K562 (cell line): ENCODE data around the gene KCNJ14. TPM values are rescaled to one million over a fixed set of nuclear protein-coding genes. Genes with fewer than 3 reads are reported as not detected.
A peak's percentile ranks its signal among the peaks of the same experiment; 100 is the strongest.

Experiments used
- ATAC-seq: fragments of 200-7000 bp; cut with Tn5 transposase; 3 replicates; pipeline ENCODE4 v1.9.1; 2020; ENCODE audit warnings: moderate library complexity
- BruUV-seq: library from RNA; stranded (reverse); fragments of 400-500 nt; replicated peaks from 2 replicates; lab custom pipeline; 2021; lab: Mats Ljungman, UMichigan
- CTCF ChIA-PET: fragments of 300-600 bp; formaldehyde crosslinking; extraction: SDS; loops from one replicate; lab custom pipeline; 2021; ENCODE audit warnings: low intra/inter-chr PET ratio; lab: Yijun Ruan, JAX
- POLR2A ChIA-PET: fragments of 300-600, 350-650 bp; sonication (Branson Sonifier 250); formaldehyde crosslinking; extraction: SDS; loops from one replicate; lab custom pipeline; 2021; ENCODE audit warnings: antibody characterized with exemption, inconsistent platforms; lab: Yijun Ruan, JAX
- DNase-seq, 4 experiments: peaks; one replicate each; pipeline versions ENCODE4 v3.0.0 to v3.0.0-alpha.2; 2011 to 2018; ENCODE audit warnings: low spot score in 3 of 4, mixed read lengths in 3 of 4; ENCODE audit errors: extremely low read depth in 1 of 4
- FAIRE-seq: peaks from 2 replicates; lab custom pipeline; 2011; peaks lifted over from hg19 to GRCh38; lab: Jason Lieb, UNC
- H2AFZ ChIP-seq: 2 replicates; pipeline ENCODE4 v1.6.0; 2011; ENCODE audit warnings: low read depth, low read length, control low read depth, inconsistent platforms
- H3K27ac ChIP-seq: fragments of 200-600 bp; 3 replicates; pipeline ENCODE4 v1.8.0; 2011; ENCODE audit warnings: low read depth, mild to moderate bottlenecking, control low read depth, inconsistent platforms, low read length, moderate library complexity, mixed read lengths; ENCODE audit errors: extremely low read depth
- H3K27me3 ChIP-seq, 2 experiments: fragments of 300-600 bp in 1 of 2; 2 replicates in 1 of 2; 3 replicates in 1 of 2; pipeline versions ENCODE4 v1.6.0 to v1.8.0; 2011; ENCODE audit warnings: inconsistent platforms in 2 of 2, low read length in 2 of 2, mild to moderate bottlenecking in 1 of 2, mixed read lengths in 1 of 2, moderate library complexity in 1 of 2; ENCODE audit not compliant: control insufficient read depth in 2 of 2, insufficient read depth in 2 of 2
- H3K36me3 ChIP-seq: fragments of 300-600 bp; 3 replicates; pipeline ENCODE4 v1.8.0; 2011; ENCODE audit warnings: mild to moderate bottlenecking, low read length, inconsistent platforms; ENCODE audit not compliant: control insufficient read depth, insufficient read depth
- H3K4me1 ChIP-seq, 2 experiments: fragments of 200-600 bp in 1 of 2; replicated peaks in 1 of 2; 2 replicates in 1 of 2; 3 replicates in 1 of 2; pipeline versions ENCODE4 v1.5.1 to v1.8.0; 2011; ENCODE audit warnings: inconsistent platforms in 2 of 2, low read length in 2 of 2, mild to moderate bottlenecking in 1 of 2, mixed read lengths in 1 of 2, moderate library complexity in 1 of 2; ENCODE audit not compliant: control insufficient read depth in 2 of 2, insufficient read depth in 2 of 2
- H3K4me2 ChIP-seq: 2 replicates; pipeline ENCODE4 v1.6.1; 2011; ENCODE audit warnings: low read length, control low read depth, inconsistent platforms, mixed read lengths; ENCODE audit not compliant: insufficient read depth
- H3K4me3 ChIP-seq: fragments of 200-600 bp; sonication (generic), shearing (Covaris generic); 2 replicates; pipeline ENCODE4 v1.5.1; 2016; ENCODE audit warnings: control low read depth, inconsistent platforms
- H3K79me2 ChIP-seq: fragments of 200-600 bp; 3 replicates; pipeline ENCODE4 v1.8.0; 2011; ENCODE audit warnings: low read length, inconsistent platforms; ENCODE audit not compliant: control insufficient read depth, insufficient read depth
- H3K9ac ChIP-seq, 2 experiments: 2 replicates each; pipeline versions ENCODE4 v1.6.0 to v1.6.1; 2011; ENCODE audit warnings: low read depth in 2 of 2, low read length in 2 of 2, control low read depth in 1 of 2, inconsistent platforms in 1 of 2, mild to moderate bottlenecking in 1 of 2, mixed read lengths in 1 of 2; ENCODE audit not compliant: insufficient read depth in 1 of 2
- H3K9me1 ChIP-seq: one replicate; pipeline ENCODE4 v1.6.0; 2011; ENCODE audit warnings: inconsistent platforms, mild to moderate bottlenecking, low read length, moderate library complexity; ENCODE audit not compliant: control insufficient read depth, insufficient read depth
- H3K9me3 ChIP-seq: replicated peaks from 2 replicates; pipeline ENCODE4 v1.5.1; 2011; ENCODE audit warnings: low read depth, low read length, inconsistent platforms; ENCODE audit not compliant: control insufficient read depth, insufficient read depth
- H4K20me1 ChIP-seq: replicated peaks from 2 replicates; pipeline ENCODE4 v1.6.1; 2011; ENCODE audit warnings: low read length, inconsistent platforms, mixed read lengths; ENCODE audit not compliant: control insufficient read depth, insufficient read depth
- ARHGAP35 ChIP-seq: fragments of 450-650 bp; IDR thresholded peaks from 2 replicates; pipeline ENCODE4 v1.6.1; 2018; ENCODE audit not compliant: partially characterized antibody
- CBFB ChIP-seq: sonication (generic); formaldehyde crosslinking; IDR thresholded peaks from 2 replicates; pipeline ENCODE4 v1.4.0; 2020; ENCODE audit warnings: mild to moderate bottlenecking, missing genetic modification reagents
- CEBPB ChIP-seq: fragments of 450-650 bp; IDR thresholded peaks from 2 replicates; pipeline ENCODE4 v1.6.1; 2016; ENCODE audit warnings: missing genetic modification characterization, missing compliant biosample characterization
- GABPB1 ChIP-seq: sonication (generic); formaldehyde crosslinking; IDR thresholded peaks from 2 replicates; pipeline ENCODE4 v1.8.0; 2022; ENCODE audit warnings: mild to moderate bottlenecking, missing genetic modification reagents
- MLLT1 ChIP-seq, 2 experiments: fragments of 450-650 bp; IDR thresholded peaks; 2 replicates each; pipeline ENCODE4 v1.6.1; 2016
- PHF20 ChIP-seq: fragments of 450-650 bp; IDR thresholded peaks from 2 replicates; pipeline ENCODE4 v1.6.1; 2018; ENCODE audit not compliant: partially characterized antibody
- TAL1 ChIP-seq: fragments of 450-650 bp; IDR thresholded peaks from 2 replicates; pipeline ENCODE4 v1.6.1; 2016; ENCODE audit warnings: mild to moderate bottlenecking
- TOE1 ChIP-seq, 2 experiments: fragments of 450-650 bp in 1 of 2; sonication (generic) in 1 of 2; formaldehyde crosslinking in 1 of 2; IDR thresholded peaks; 2 replicates each; pipeline versions ENCODE4 v1.7.1 to v1.8.0; 2016 to 2022; ENCODE audit warnings: borderline replicate concordance in 2 of 2, mild to moderate bottlenecking in 2 of 2, antibody characterized with exemption in 1 of 2, inconsistent platforms in 1 of 2, low read depth in 1 of 2, missing genetic modification reagents in 1 of 2, moderate library complexity in 1 of 2
- ZC3H4 ChIP-seq: sonication (generic); formaldehyde crosslinking; IDR thresholded peaks from 2 replicates; pipeline ENCODE4 v1.9.0; 2021; ENCODE audit warnings: missing genetic modification reagents, borderline replicate concordance
- ZNF785 ChIP-seq: fragments of 250-450 bp; sonication (Bioruptor Pico); IDR thresholded peaks from 2 replicates; pipeline ENCODE4 v1.4.0; 2020; ENCODE audit warnings: mild to moderate bottlenecking
- WGBS: fragments of 100-300 bp; shearing (Covaris generic); methylation state at CpG from one replicate; pipeline ENCODE4 v1.1.6; 2016; ENCODE audit warnings: low coverage, mixed read lengths; ENCODE audit not compliant: insufficient coverage; ENCODE audit errors: missing lambda C conversion rate; 5-methylcytosine and 5-hydroxymethylcytosine counted together
- in situ Hi-C: fragments of 300-500 bp; cut with MboI; formaldehyde crosslinking; loops from 4 replicates; pipeline ENCODE4 v1.15.0; 2018; ENCODE audit warnings: inconsistent platforms, mixed read lengths
- intact Hi-C: fragments of 100-400 bp; cut with micrococcal nuclease; formaldehyde crosslinking; loops from 2 replicates; pipeline ENCODE4 v1.14.2; 2022
- polyA plus RNA-seq, 8 experiments: library from polyadenylated mRNA; depleted of rRNA in 4 of 8; stranded (reverse) in 5 of 8; unstranded in 3 of 8; fragments of >200 nt; fragmentation: Nextera tagmentation in 2 of 8; fragmentation: Illumina TruSeq in 1 of 8; extraction: Ambion mirVana in 2 of 8; extraction: Trizol in 1 of 8; gene quantifications; 2 replicates each; pipeline versions ENCODE4 v1.2.1 to v1.2.3, GENCODE V29; 2011 to 2014; ENCODE audit warnings: inconsistent platforms in 1 of 8, missing spikeins in 1 of 8
- total RNA-seq, 7 experiments: library from RNA; depleted of rRNA in 6 of 7; stranded (reverse); fragments of >200 nt in 6 of 7; fragmentation: Illumina TruSeq in 2 of 7; extraction: Trizol in 2 of 7; gene quantifications; 2 replicates each; pipeline versions ENCODE4 v1.2.1 to v1.2.3, GENCODE V29; 2011 to 2021; ENCODE audit warnings: low replicate concordance in 1 of 7
- TF ChIP-seq, protein P1 (sequence below): fragments of 450-650 bp; formaldehyde crosslinking; IDR thresholded peaks from 2 replicates; pipeline ENCODE4 v1.4.0; 2022; ENCODE audit warnings: missing genetic modification characterization
- TF ChIP-seq, protein P2 (sequence below): sonication (generic); formaldehyde crosslinking; IDR thresholded peaks from 2 replicates; pipeline ENCODE4 v1.8.0; 2023; ENCODE audit warnings: missing genetic modification reagents, mild to moderate bottlenecking, borderline replicate concordance

KCNJ14 gene
- total and polyA plus RNA-seq, 9 of the 15 experiments (the other 6 are each of a cell fraction or from before 2014, with no cell fraction given), result 0.15 to 1.6 (median 0.49) TPM

GRCh38 chr19:48512504-48513288, 57.3 kb downstream of the KCNJ14 start:
- Histone ChIP-seq H4K20me1 (peaks cover 8% of the 10 kb centered on the region; the same call in 1 of the 2 replicates), H3K4me2 (peak overlapping the region; percentile 84), H3K27ac (no peak overlapping the region; the same call in 2 of the 3 replicates), H3K9ac (no peak overlapping the region), H3K9me3 (no peaks in the 10 kb centered on the region), H3K4me3 (peak overlapping the region; percentile 61; the same call in 1 of the 2 replicates), H3K9me1 (no peaks in the 10 kb centered on the region), H3K36me3 (no peaks in the 10 kb centered on the region), H3K27me3 (peaks cover 7 to 30% of the 10 kb centered on the region in 2 experiments; a peak in 3 of 5 replicates), H3K79me2 (no peaks in the 10 kb centered on the region), H2AFZ (peak overlapping the region; percentile 94; the same call in 1 of the 2 replicates), H3K4me1 (peaks cover 0 to 44% of the 10 kb centered on the region in 2 experiments; a peak in 3 of 5 replicates)
- in situ Hi-C loops, result no loop called here
- WGBS, result 41% methylated on average over 19 of the region's 19 CpGs
- intact Hi-C loops, result no loop called here
- POLR2A ChIA-PET, result interaction anchor here (0.6 to 0.9 kb wide), 3 partner anchors 13 to 48 kb away, joined by 3 read pairs; no protein-coding TSS in a partner anchor
- BruUV-seq, result no TSS peak
- DNase-seq (no peak), FAIRE-seq (peak; percentile 84), ATAC-seq (no peak)
- CTCF ChIA-PET, result no interaction called here
- TF ChIP-seq TOE1 (IDR thresholded peaks at IDR 0.05; ENCODE audit: borderline replicate concordance) (0 out of 2 replicates have a peak, but pooled peaks have one; percentile 3), TOE1 (CRISPR knock-in tag; IDR thresholded peaks at IDR 0.05; ENCODE audit: borderline replicate concordance, low read depth) (no peak), ARHGAP35 (peak; percentile 33), ZNF785 (CRISPR knock-in tag) (no peak), MLLT1 (IDR thresholded peaks at IDR 0.05) (0 out of 4 replicates have a peak, but pooled peaks of 1 of the 2 experiments have one; percentile 67), GABPB1 (CRISPR knock-in tag) (no peak), CEBPB (tag) (peak; percentile 64), ZC3H4 (no peak), CBFB (CRISPR knock-in tag) (peak; percentile 71), TAL1 (no peak), PHF20 (peak; percentile 62)
- TF ChIP-seq, protein P1, sequence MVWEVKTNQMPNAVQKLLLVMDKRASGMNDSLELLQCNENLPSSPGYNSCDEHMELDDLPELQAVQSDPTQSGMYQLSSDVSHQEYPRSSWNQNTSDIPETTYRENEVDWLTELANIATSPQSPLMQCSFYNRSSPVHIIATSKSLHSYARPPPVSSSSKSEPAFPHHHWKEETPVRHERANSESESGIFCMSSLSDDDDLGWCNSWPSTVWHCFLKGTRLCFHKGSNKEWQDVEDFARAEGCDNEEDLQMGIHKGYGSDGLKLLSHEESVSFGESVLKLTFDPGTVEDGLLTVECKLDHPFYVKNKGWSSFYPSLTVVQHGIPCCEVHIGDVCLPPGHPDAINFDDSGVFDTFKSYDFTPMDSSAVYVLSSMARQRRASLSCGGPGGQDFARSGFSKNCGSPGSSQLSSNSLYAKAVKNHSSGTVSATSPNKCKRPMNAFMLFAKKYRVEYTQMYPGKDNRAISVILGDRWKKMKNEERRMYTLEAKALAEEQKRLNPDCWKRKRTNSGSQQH (CRISPR knock-in tag), result 0 out of 2 replicates have a peak, but pooled peaks have one; percentile 14
- TF ChIP-seq, protein P2, sequence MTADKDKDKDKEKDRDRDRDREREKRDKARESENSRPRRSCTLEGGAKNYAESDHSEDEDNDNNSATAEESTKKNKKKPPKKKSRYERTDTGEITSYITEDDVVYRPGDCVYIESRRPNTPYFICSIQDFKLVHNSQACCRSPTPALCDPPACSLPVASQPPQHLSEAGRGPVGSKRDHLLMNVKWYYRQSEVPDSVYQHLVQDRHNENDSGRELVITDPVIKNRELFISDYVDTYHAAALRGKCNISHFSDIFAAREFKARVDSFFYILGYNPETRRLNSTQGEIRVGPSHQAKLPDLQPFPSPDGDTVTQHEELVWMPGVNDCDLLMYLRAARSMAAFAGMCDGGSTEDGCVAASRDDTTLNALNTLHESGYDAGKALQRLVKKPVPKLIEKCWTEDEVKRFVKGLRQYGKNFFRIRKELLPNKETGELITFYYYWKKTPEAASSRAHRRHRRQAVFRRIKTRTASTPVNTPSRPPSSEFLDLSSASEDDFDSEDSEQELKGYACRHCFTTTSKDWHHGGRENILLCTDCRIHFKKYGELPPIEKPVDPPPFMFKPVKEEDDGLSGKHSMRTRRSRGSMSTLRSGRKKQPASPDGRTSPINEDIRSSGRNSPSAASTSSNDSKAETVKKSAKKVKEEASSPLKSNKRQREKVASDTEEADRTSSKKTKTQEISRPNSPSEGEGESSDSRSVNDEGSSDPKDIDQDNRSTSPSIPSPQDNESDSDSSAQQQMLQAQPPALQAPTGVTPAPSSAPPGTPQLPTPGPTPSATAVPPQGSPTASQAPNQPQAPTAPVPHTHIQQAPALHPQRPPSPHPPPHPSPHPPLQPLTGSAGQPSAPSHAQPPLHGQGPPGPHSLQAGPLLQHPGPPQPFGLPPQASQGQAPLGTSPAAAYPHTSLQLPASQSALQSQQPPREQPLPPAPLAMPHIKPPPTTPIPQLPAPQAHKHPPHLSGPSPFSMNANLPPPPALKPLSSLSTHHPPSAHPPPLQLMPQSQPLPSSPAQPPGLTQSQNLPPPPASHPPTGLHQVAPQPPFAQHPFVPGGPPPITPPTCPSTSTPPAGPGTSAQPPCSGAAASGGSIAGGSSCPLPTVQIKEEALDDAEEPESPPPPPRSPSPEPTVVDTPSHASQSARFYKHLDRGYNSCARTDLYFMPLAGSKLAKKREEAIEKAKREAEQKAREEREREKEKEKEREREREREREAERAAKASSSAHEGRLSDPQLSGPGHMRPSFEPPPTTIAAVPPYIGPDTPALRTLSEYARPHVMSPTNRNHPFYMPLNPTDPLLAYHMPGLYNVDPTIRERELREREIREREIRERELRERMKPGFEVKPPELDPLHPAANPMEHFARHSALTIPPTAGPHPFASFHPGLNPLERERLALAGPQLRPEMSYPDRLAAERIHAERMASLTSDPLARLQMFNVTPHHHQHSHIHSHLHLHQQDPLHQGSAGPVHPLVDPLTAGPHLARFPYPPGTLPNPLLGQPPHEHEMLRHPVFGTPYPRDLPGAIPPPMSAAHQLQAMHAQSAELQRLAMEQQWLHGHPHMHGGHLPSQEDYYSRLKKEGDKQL (CRISPR knock-in tag), result 0 out of 2 replicates have a peak, but pooled peaks have one; percentile 5
